ENCODE data around the gene EPN2.

EPN2 gene

GRCh38 chr17:19384723-19385391, 147.7 kb downstream of the EPN2 start:
- no peak overlapping the region for H3K4me3 ChIP-seq (ENCODE audit: low read depth, low read length)
- no peak for DNase-seq (ENCODE audit: low read depth)
- TF ChIP-seq, protein P1, sequence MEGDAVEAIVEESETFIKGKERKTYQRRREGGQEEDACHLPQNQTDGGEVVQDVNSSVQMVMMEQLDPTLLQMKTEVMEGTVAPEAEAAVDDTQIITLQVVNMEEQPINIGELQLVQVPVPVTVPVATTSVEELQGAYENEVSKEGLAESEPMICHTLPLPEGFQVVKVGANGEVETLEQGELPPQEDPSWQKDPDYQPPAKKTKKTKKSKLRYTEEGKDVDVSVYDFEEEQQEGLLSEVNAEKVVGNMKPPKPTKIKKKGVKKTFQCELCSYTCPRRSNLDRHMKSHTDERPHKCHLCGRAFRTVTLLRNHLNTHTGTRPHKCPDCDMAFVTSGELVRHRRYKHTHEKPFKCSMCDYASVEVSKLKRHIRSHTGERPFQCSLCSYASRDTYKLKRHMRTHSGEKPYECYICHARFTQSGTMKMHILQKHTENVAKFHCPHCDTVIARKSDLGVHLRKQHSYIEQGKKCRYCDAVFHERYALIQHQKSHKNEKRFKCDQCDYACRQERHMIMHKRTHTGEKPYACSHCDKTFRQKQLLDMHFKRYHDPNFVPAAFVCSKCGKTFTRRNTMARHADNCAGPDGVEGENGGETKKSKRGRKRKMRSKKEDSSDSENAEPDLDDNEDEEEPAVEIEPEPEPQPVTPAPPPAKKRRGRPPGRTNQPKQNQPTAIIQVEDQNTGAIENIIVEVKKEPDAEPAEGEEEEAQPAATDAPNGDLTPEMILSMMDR (IDR thresholded peaks at IDR 0.05; ENCODE audit: insufficient read depth, low read depth, low read length, missing control alignments): no peak

- no peak overlapping the region for H3K4me3 ChIP-seq (ENCODE audit: low read depth, low read length)
- no peak for DNase-seq (ENCODE audit: low read depth)
- TF ChIP-seq, protein P1 (IDR thresholded peaks at IDR 0.05; ENCODE audit: insufficient read depth, low read depth, low read length, missing control alignments): no peak
Measured at GRCh38 chr17:19385521-19385983, 148.4 kb downstream of the EPN2 start.

Measured in GM12865 (cell line).